GM12892 (cell line): ENCODE measurements around the gene NLRP1.

Experiments
- POLR2AphosphoS5 ChIP-seq: IDR thresholded peaks from 2 replicates; pipeline ENCODE4 v1.6.1; 2011; ENCODE audit warnings: low read depth, low read length, control low read depth
- TAF1 ChIP-seq: IDR thresholded peaks from 2 replicates; pipeline ENCODE4 v1.6.1; 2011; ENCODE audit warnings: low read depth, mild to moderate bottlenecking, control low read depth, low read length, borderline replicate concordance

DNA sequence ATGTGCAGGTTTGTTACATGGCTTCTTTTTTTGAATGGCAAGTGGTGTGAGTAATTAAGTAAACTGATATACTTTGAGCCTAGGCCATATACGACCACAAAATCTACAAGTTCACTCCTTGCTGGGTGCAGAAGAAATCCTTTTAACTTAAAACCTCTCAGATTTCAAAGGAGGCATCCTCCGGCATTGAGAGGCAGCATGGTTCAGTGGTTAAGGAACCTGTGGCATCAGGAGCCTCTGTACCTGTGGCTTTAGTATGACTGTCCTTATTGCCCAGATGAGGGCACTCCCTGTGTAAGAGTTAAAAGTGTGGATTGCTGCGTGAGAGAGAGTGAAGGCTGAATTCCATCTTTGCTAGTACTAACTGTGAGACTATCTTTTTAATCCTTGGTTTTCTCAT, 3.3 kb downstream of the NLRP1 start:
- TF ChIP-seq POLR2AphosphoS5 = no peak
- no peak for TF ChIP-seq TAF1
